ENCODE results near the gene CNTN5.

DNA sequence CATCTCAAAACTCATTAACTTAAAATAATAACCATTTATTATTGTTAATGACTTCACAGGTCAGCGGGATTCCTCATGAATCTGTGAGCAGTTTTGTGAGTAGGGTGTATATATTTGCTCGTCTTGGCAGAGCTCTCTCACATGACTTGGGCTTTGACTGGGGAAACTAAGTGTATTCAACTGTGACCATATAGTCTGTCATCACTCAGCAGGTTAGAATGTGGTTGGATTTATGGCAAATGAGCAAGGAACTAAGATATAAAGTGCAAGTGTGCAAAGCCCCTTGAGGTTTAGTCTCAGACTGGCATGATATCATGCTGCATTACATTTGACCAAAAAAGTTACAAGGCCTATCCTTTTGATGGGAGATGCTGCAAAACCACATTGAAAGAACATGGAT lies 254.8 kb downstream of the CNTN5 start:
- TF ChIP-seq CTCF (IDR thresholded peaks at IDR 0.05; ENCODE audit: poor library complexity, severe bottlenecking) (no peak), EZH2 (IDR thresholded peaks at IDR 0.05; ENCODE audit: borderline replicate concordance, insufficient read depth, low read length, poor library complexity, severe bottlenecking) (no peak), TAF1 (IDR thresholded peaks at IDR 0.05; ENCODE audit: low read depth) (no peak), MXI1 (conservative IDR thresholded peaks at IDR 0.05; ENCODE audit: poor library complexity, severe bottlenecking) (no peak), POLR2AphosphoS5 (IDR thresholded peaks at IDR 0.05) (no peak), REST (IDR thresholded peaks at IDR 0.05; ENCODE audit: borderline replicate concordance) (no peak)
